Glomerular endothelial cell (primary cell): ENCODE results near the gene NTNG1. TPM values are rescaled to one million over a fixed set of nuclear protein-coding genes. Genes with fewer than 3 reads are reported as not detected.

ENCODE experiments used
- DNase-seq: peaks from one replicate; pipeline ENCODE4 v3.0.0-alpha.2; 2011; ENCODE audit warnings: low read depth, low spot score; ENCODE audit errors: extremely low read depth
- total RNA-seq: library from RNA; depleted of rRNA; stranded (reverse); fragments of >200 nt; gene quantifications from 2 replicates; pipeline ENCODE4 v1.2.3, GENCODE V29; 2015

NTNG1 gene
- total RNA-seq, 1 donor from 2014 or later: 25.8 TPM

DNA sequence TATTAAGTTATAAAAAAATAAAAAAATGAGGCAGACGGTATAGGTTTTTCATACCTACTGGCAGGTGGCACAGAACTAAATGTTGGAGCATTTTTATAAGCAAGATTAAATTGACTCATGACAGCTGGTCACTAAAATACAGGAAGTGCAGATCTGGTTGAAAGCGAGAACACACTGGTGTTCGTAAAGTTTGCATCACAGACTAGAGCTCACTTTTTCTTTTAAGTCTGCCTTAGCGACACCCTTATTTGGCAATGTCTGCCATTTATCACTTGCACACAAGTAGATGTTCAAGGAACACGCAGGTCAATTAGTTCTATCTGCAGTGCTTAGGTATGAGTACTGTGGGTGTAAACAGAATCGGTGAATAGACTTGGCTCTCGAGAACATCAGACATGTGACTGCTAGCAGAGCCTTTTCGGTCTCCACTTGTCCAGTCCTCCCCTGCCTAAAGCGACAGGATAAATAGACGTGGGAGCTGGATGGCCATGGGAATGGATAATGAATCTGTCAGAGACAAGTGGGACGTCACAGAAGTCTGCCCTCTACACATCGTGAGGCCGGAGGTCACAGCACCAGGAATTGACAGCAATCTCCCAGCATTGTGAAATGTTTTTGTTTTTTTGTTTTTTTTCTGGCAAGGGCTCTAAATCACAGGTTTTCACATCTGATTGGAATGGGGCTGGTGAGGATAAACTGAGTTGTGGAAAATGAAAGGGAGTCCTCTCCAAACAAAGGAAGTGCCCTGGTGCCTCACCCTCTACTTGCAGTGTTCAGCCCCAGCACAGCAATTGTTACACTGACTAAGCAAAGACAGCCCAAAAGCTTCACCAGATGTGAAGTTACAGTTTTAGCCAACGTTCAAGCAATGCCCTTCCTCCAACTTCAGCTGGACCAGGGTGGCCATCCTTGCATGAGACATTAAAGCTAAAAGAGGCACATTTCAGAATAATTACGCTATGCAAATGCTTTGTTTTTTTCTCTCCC, 248.9 kb downstream of the NTNG1 start:
- DNase-seq: no peak

- DNase-seq: no peak
These were observed 253.5 kb downstream of the NTNG1 start for GRCh38 chr1:107394301-107394700.

DNA sequence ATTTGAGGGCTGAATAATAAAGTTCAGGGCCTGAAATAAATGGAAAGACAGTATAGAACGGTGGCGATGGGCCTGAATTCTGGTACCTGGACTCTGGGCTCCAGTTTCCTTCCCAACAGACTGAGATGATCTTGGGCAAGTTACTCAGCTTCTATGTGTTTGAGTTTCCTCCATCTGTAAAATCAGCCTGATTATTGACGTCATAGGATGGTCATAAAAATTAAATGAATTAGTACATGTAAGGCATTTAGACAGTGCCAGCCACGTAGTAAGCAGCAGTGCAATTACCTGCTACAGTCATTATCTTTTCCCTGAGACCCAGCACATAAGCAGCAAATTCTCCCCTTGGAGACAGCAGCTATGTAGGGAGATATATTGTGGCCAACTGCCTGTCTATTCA, 260.9 kb downstream of the NTNG1 start:
- DNase-seq: no peak

- no peak for DNase-seq
These were observed 263.9 kb downstream of the NTNG1 start for GRCh38 chr1:107404756-107405155.

DNA sequence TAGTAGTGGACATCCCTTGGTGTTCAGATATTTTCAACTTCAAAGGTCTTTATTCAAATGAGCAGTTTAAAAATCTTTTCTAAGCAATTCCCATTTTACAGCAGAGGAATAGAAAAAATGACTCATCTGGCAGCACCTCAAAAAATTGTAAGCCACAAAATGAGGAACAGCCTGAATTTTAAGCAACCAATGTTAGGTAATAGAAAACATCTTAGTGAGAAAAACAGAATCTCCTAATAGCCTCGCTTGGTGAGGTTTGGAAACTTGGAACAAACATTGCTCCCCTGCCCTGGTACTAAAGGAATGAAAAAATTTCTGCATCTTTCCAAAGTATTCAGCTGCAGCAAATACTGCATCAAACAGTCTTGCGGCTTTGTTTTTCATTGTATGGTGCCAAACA, 264.4 kb downstream of the NTNG1 start:
- no peak for DNase-seq

GRCh38 chr1:107407011-107407410, 266.2 kb downstream of the NTNG1 start:
- DNase-seq: no peak

- no peak for DNase-seq
These were observed 272.7 kb downstream of the NTNG1 start for GRCh38 chr1:107413546-107413945.

DNA sequence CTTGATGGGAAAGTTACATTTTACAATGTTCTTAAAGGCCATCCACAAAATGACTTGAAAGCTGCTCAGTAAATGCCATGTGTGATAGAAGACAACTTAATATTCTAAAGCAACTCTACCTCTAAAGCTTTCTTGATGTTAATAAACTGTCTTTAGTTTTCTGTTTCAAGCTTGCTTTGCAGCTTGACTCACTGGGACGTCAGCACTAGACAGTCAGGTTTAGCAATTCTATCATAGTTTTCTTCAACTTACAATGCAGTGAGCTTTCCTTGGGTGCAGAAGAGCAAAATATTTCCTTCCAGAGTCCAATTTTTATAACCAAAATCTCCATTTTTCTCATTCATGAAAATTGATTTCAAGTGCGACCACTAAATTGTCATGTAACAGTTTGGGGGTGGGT, 273.1 kb downstream of the NTNG1 start:
- no peak for DNase-seq

GRCh38 chr1:107414550-107414949, 273.7 kb downstream of the NTNG1 start:
- no peak for DNase-seq

DNA sequence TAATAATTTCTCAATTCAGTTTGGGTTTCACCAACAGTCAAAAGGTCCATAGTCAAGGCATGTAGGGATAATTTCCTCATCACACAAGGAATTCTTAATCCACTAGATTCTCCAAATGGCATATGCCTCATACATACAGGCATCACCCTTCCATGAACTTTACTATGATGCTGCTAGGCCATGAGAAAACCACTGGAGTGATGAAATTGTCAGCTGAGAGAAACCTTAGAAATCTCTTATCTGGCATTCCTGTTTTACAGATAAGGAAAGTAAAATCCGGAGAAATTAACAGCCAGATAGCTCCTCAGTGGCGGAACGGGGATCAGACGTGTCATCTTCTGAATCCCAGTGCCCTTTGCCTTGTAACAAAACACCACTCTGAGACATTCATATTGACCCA, 274.4 kb downstream of the NTNG1 start:
- DNase-seq: no peak

DNA sequence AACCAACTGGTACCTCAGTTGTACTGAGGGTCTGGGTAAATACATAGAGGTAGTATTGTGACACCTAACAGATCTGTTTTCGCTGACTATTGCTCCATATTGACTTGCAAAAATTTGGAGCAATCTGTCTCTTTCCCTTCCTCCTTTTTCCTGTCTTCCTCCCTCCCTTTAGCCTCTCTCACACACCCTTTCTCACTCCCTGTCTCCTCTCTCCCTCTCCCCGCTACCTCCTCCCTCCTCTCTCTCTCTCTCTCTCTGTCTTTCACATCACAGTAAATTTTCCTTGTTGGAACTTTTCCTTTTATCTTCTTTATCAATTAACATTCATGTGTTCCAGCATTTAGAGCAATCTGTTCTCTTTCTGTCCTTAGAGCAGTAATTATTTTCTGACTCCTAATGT, 278.2 kb downstream of the NTNG1 start:
- DNase-seq: no peak

- DNase-seq: no peak
These were observed 282.1 kb downstream of the NTNG1 start for GRCh38 chr1:107422901-107423300.

DNA sequence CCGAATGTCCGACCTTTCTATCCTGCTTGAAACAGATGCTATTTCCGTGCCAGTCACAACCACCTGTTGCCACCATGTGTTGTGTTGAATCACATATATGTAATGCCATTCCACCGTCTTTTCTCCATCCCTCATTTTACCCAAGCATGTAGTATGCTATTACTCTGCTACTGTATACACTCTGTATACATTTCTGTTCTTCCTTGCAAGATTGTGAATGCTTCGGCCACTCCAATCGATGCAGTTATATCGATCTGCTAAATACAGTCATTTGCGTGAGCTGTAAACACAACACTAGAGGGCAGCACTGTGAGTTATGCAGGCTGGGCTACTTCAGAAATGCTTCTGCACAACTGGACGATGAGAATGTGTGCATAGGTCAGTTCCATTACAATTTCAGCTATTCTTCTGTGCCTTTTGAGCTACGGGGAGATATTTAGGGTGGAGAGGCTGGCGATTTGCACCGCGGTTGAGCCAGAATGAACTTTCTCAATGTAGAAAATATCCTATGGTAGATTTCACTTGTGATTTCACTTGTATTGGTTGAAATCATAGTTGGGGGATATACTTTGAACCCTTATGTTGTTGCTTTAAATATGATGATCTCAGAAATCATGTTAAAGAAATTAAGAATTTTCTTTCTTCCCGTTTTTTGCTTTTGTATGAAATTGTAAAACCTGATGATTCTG, 289.8 kb downstream of the NTNG1 start:
- no peak for DNase-seq

DNA sequence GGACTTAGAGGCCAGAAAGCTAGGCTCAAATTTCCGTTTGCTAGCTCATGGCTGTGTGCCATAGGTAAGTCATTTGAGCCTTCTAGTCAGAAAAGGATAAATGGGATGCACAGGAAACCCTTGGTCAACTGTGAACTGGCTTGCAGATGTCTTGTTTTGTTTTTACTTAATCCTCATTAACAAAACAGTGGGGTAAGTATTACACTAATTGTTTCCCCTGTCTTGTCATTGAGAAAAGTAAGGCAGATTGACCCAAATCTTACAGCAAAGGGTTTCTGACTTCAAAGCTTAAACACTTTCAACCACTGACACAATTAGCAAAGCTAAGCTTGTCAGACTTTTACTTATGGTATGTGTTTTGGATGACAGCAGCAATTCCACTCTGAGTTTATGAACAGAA, 291.3 kb downstream of the NTNG1 start:
- DNase-seq: no peak

GRCh38 chr1:107433068-107433467, 292.2 kb downstream of the NTNG1 start:
- DNase-seq: no peak

GRCh38 chr1:107433635-107434360, 293.0 kb downstream of the NTNG1 start:
- no peak for DNase-seq

DNA sequence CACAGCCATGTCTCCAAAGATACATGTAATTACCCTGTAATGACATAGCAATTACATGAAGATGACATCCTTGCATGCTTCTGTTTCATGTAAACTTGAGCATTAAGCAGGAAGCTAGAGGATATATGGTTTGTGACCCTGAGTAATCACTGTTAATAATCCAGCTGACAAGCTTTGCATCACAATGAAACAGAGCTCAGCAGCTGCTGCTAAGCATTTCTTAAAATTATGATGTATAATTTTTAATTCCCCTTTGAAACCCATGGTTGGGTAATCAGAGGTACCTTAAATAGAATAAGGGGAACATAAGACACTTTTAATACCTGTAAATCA, 293.5 kb downstream of the NTNG1 start:
- DNase-seq: no peak

DNA sequence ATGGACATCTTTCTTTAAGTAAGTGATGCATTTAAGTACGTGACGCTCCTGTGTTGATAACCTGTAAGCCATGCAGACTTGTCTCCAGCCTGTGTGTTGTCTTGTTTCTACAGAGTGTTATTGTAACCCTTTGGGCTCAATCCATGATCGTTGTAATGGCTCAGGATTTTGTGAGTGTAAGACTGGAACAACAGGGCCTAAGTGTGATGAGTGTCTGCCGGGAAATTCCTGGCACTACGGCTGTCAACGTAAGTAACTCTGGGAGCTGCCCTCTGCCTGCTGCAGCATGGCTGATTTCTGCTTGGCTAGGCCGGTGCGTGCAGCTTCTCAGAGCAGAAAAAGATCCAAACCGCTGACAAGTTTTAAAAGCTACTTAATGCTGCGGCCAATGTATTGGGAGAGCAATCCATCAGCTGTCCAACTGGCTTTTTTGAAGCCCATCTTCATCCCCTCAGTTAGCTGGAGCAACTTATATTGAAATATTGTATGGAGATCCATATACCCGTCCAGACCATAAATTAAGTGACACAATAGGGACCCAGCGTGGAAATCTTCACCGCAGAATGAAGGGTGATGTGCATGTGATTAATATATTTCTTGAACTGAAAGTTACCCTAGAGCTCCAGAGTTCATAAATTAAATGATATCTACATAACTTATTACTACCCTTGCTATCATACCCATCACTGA, 295.9 kb downstream of the NTNG1 start:
- DNase-seq: no peak

DNA sequence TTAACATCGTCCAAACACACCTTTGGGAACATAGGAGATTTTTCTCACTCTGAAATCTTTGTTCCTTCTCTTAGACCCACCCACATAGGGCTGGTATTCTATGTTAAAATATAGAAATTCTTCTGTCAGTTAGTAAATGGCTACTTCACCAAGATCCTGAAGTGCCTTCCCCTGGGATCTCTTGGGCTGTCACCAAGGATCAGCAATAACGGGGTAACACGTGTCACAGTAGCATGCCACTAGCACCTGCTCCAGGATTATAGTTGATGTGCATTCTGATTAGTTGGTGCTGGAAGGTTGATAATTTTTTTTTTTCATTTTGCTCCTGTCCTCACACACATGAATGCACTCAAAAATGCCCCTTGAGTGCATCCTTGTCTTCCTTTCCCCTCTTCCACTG, 298.7 kb downstream of the NTNG1 start:
- no peak for DNase-seq

DNA sequence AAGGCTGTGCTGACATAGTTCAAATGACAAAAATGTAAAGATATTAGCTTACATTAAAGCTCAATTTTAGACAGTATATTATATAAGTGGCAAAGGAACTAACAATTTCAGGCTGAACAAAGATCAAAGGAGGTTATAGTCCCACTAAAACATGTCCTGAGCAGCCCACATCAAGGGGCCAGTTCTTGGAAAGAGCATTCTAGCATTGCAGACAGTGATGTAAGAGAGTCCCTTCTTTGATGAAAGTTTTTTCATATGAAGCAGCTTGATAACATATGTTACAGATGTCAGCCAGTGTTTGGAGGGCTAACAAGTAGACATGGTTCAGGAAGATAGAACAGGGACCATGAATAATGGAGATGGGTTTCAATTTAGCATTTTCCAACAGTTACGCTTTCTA, 301.7 kb downstream of the NTNG1 start:
- DNase-seq: no peak

DNA sequence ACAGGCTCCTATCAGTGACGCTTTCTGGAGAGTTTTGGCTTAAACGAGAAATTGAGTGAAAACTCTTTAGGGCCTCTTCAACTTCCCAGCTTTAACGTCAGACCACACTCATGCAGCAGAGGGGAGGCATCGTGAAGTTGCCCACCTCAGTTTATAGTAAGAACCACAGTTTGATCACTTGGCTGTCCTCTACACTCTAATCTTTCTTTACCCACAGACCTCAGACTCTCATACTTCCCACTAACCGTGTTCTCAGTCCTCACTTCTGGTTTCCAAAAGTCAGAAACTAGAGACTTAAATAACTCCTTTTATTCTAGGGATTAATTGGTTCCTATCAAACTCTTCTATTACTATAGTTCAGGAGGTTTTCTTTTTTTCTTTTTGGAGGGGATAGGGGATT, 302.2 kb downstream of the NTNG1 start:
- no peak for DNase-seq
